ENCODE measurements around the gene ELMO2.

ELMO2 gene

DNA sequence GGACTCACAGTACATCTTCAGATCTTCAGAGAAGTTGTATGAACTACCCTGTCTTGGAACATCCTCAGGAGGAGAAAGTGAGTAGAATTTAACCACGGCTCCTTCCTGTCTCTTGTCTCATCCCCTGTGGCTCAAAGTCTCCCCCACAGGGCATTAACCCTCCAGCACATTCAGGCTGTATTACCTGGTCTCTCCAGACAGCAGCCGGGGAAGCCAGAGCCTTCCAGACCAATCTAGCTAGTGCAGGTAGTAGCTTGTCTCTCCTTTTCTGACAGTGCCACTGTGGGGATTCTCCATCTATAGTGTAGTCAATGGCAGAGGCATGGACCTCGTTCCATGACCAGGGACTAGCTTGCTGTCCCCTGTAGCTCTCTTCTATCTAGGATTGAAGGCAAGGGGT, 16.9 kb upstream of the ELMO2 start:
- H3K9ac ChIP-seq (ENCODE audit: low read length), result no peak overlapping the region

DNA sequence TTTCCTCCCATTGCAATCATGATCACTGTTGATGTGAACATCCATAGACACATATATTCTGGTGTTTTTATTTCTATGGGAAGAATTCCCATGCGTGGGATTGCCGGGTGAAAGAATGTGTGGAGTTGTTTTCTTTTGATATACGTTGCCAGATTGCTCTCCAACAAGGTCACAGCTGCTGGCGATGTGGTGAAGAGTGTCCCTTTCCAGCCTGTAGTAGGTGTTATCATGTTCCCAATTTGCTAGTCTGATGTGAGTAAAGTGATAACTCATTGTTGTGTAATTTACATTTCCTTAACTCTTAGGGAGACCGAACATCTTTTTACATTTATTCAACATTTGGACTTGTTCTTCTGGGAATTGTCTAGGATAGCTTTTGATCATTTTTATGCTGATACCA, 14.5 kb upstream of the ELMO2 start:
- H4K91ac ChIP-seq (ENCODE audit: low read length), result no peak overlapping the region
- H3K18ac ChIP-seq (ENCODE audit: low read depth in 1 of 2, low read length in 2 of 2), result no peak overlapping the region
- no peak for DNase-seq
- no peak overlapping the region for H2BK120ac ChIP-seq (ENCODE audit: low read depth, low read length)
- H3K9me3 ChIP-seq (ENCODE audit: control insufficient read depth, low read length), result no peaks in the 10 kb centered on the region
- no peak overlapping the region for H2BK15ac ChIP-seq (ENCODE audit: low read depth, poor library complexity, severe bottlenecking)
- no peak overlapping the region for H2BK12ac ChIP-seq (ENCODE audit: low read length in 2 of 2)
- no peak overlapping the region for H3K14ac ChIP-seq (ENCODE audit: low read length in 2 of 2)
- H3K23ac ChIP-seq (ENCODE audit: low read length in 2 of 2), result no peak overlapping the region
- no peak overlapping the region for H3K4me3 ChIP-seq (ENCODE audit: insufficient read depth in 1 of 2, low read depth in 1 of 2, low read length in 2 of 2)
- H3K4me2 ChIP-seq (ENCODE audit: low read length, poor library complexity, severe bottlenecking), result no peak overlapping the region
- H3K27ac ChIP-seq (ENCODE audit: low read length, poor library complexity, severe bottlenecking), result no peak overlapping the region
- no peaks in the 10 kb centered on the region for H3K36me3 ChIP-seq (ENCODE audit: control insufficient read depth in 1 of 2, insufficient read depth in 2 of 2, low read depth in 1 of 2, low read length in 2 of 2)
- H4K8ac ChIP-seq (ENCODE audit: low read length), result no peak overlapping the region
- H3K9ac ChIP-seq (ENCODE audit: low read length), result no peak overlapping the region
- H3K79me1 ChIP-seq (replicated peaks; ENCODE audit: low read length, poor library complexity, severe bottlenecking), result no peaks in the 10 kb centered on the region
- no peaks in the 10 kb centered on the region for H3K4me1 ChIP-seq (ENCODE audit: control insufficient read depth, insufficient read depth, low read depth, low read length)
- H2AK5ac ChIP-seq (ENCODE audit: low read length, severe bottlenecking), result no peak overlapping the region
- peaks cover 14 to 22% of the 10 kb centered on the region in 2 experiments for H3K27me3 ChIP-seq (ENCODE audit: control insufficient read depth in 1 of 2, insufficient read depth in 1 of 2, low read length in 2 of 2)
- WGBS, result 82% methylated on average over 4 of the region's 5 CpGs
- H2AFZ ChIP-seq (ENCODE audit: low read depth, low read length), result no peak overlapping the region
- H3K4ac ChIP-seq (ENCODE audit: low read depth in 1 of 2, low read length in 2 of 2), result no peak overlapping the region
- no peak overlapping the region for H2BK5ac ChIP-seq (ENCODE audit: low read depth, low read length, poor library complexity, severe bottlenecking)

More for the DNA sequence above, 16.9 kb upstream of the ELMO2 start:
- no peaks in the 10 kb centered on the region for H3K9me3 ChIP-seq (ENCODE audit: control insufficient read depth, low read length)
- no peak overlapping the region for H3K4me2 ChIP-seq (ENCODE audit: low read length, poor library complexity, severe bottlenecking)
- H3K4ac ChIP-seq (ENCODE audit: low read depth in 1 of 2, low read length in 2 of 2), result no peak overlapping the region
- H2AK5ac ChIP-seq (ENCODE audit: low read length, severe bottlenecking), result no peak overlapping the region
- H3K14ac ChIP-seq (ENCODE audit: low read length in 2 of 2), result no peak overlapping the region
- no peaks in the 10 kb centered on the region for H3K79me1 ChIP-seq (replicated peaks; ENCODE audit: low read length, poor library complexity, severe bottlenecking)
- no peaks in the 10 kb centered on the region for H3K36me3 ChIP-seq (ENCODE audit: control insufficient read depth in 1 of 2, insufficient read depth in 2 of 2, low read depth in 1 of 2, low read length in 2 of 2)
- no peak for DNase-seq
- no peak overlapping the region for H3K23ac ChIP-seq (ENCODE audit: low read length in 2 of 2)
- H3K27me3 ChIP-seq (ENCODE audit: control insufficient read depth in 1 of 2, insufficient read depth in 1 of 2, low read length in 2 of 2), result peaks cover 19 to 24% of the 10 kb centered on the region in 2 experiments
- no peak overlapping the region for H2BK120ac ChIP-seq (ENCODE audit: low read depth, low read length)
- H4K8ac ChIP-seq (ENCODE audit: low read length), result no peak overlapping the region
- H2BK12ac ChIP-seq (ENCODE audit: low read length in 2 of 2), result no peak overlapping the region
- no peak overlapping the region for H3K18ac ChIP-seq (ENCODE audit: low read depth in 1 of 2, low read length in 2 of 2)
- H2AFZ ChIP-seq (ENCODE audit: low read depth, low read length), result no peak overlapping the region
- H2BK5ac ChIP-seq (ENCODE audit: low read depth, low read length, poor library complexity, severe bottlenecking), result no peak overlapping the region
- H3K27ac ChIP-seq (ENCODE audit: low read length, poor library complexity, severe bottlenecking), result no peak overlapping the region
- H3K4me3 ChIP-seq (ENCODE audit: insufficient read depth in 1 of 2, low read depth in 1 of 2, low read length in 2 of 2), result no peak overlapping the region
- 47% methylated on average over 3 of the region's 3 CpGs for WGBS
- no peak overlapping the region for H2BK15ac ChIP-seq (ENCODE audit: low read depth, poor library complexity, severe bottlenecking)
- no peak overlapping the region for H4K91ac ChIP-seq (ENCODE audit: low read length)
- no peaks in the 10 kb centered on the region for H3K4me1 ChIP-seq (ENCODE audit: control insufficient read depth, insufficient read depth, low read depth, low read length)

DNA sequence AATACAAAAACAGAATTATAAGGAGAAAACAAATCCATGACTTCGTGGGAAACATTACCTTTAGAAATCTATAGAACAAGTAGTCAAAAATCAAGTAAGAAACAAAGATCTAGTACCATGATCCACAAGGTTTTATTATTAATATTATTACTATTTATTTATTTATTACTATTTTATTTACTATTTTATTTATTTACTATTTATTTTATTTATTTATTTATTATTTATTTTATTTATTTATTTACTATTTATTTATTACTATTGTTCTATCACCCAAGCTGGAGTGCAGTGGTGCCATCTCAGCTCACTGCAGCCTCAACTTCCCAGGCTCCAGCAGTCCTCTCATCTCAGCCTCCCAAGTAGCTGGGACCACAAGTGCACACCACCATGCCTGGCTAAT, 13.5 kb upstream of the ELMO2 start:
- no peaks in the 10 kb centered on the region for H3K9me3 ChIP-seq (ENCODE audit: control insufficient read depth, low read length)
- no peak overlapping the region for H4K8ac ChIP-seq (ENCODE audit: low read length)
- no peak overlapping the region for H2BK15ac ChIP-seq (ENCODE audit: low read depth, poor library complexity, severe bottlenecking)
- H3K14ac ChIP-seq (ENCODE audit: low read length in 2 of 2), result no peak overlapping the region
- H3K4ac ChIP-seq (ENCODE audit: low read depth in 1 of 2, low read length in 2 of 2), result no peak overlapping the region
- no peak overlapping the region for H2BK12ac ChIP-seq (ENCODE audit: low read length in 2 of 2)
- H3K27ac ChIP-seq (ENCODE audit: low read length, poor library complexity, severe bottlenecking), result no peak overlapping the region
- H3K27me3 ChIP-seq (ENCODE audit: control insufficient read depth in 1 of 2, insufficient read depth in 1 of 2, low read length in 2 of 2), result peaks cover 20 to 30% of the 10 kb centered on the region in 2 experiments
- H3K4me2 ChIP-seq (ENCODE audit: low read length, poor library complexity, severe bottlenecking), result no peak overlapping the region
- no CpG with 5 or more reads among the region's 1 CpG for WGBS
- no peak overlapping the region for H2AFZ ChIP-seq (ENCODE audit: low read depth, low read length)
- DNase-seq, result no peak
- no peak overlapping the region for H2BK120ac ChIP-seq (ENCODE audit: low read depth, low read length)
- no peak overlapping the region for H4K91ac ChIP-seq (ENCODE audit: low read length)
- no peaks in the 10 kb centered on the region for H3K79me1 ChIP-seq (replicated peaks; ENCODE audit: low read length, poor library complexity, severe bottlenecking)
- no peak overlapping the region for H3K23ac ChIP-seq (ENCODE audit: low read length in 2 of 2)
- H2BK5ac ChIP-seq (ENCODE audit: low read depth, low read length, poor library complexity, severe bottlenecking), result no peak overlapping the region
- no peaks in the 10 kb centered on the region for H3K36me3 ChIP-seq (ENCODE audit: control insufficient read depth in 1 of 2, insufficient read depth in 2 of 2, low read depth in 1 of 2, low read length in 2 of 2)
- no peak overlapping the region for H3K9ac ChIP-seq (ENCODE audit: low read length)
- no peak overlapping the region for H2AK5ac ChIP-seq (ENCODE audit: low read length, severe bottlenecking)
- H3K4me3 ChIP-seq (ENCODE audit: insufficient read depth in 1 of 2, low read depth in 1 of 2, low read length in 2 of 2), result no peak overlapping the region
- H3K4me1 ChIP-seq (ENCODE audit: control insufficient read depth, insufficient read depth, low read depth, low read length), result no peaks in the 10 kb centered on the region
- no peak overlapping the region for H3K18ac ChIP-seq (ENCODE audit: low read depth in 1 of 2, low read length in 2 of 2)

DNA sequence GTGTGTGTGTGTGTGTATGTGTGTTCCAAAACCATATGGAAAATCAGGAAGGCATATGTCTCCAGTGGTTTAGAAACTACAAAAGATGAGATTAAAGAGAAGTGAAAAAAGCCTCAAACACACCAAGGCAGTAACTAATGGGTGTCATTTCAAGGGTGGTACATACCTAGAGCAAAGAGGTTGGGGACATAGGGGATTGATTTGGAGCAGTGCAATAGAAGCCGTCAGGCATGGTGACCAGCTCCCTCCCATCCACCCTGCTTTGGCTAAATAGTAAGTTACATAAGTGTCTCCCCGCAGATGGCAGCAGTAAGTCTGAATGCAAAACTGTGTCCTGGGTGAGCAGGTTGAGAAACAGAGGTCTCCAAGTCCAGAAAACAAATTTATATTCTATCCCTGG, 10.4 kb upstream of the ELMO2 start:
- Histone ChIP-seq H3K4me3 (ENCODE audit: insufficient read depth in 1 of 2, low read depth in 1 of 2, low read length in 2 of 2) (no peak overlapping the region), H2AK5ac (ENCODE audit: low read length, severe bottlenecking) (no peak overlapping the region), H3K4me1 (ENCODE audit: control insufficient read depth, insufficient read depth, low read depth, low read length) (no peaks in the 10 kb centered on the region)

More for the DNA sequence above, 10.4 kb upstream of the ELMO2 start:
- Histone ChIP-seq H3K27me3 (ENCODE audit: control insufficient read depth in 1 of 2, insufficient read depth in 1 of 2, low read length in 2 of 2) (peaks cover 29 to 45% of the 10 kb centered on the region in 2 experiments), H3K79me1 (replicated peaks; ENCODE audit: low read length, poor library complexity, severe bottlenecking) (no peaks in the 10 kb centered on the region), H3K9ac (ENCODE audit: low read length) (no peak overlapping the region), H2BK12ac (ENCODE audit: low read length in 2 of 2) (no peak overlapping the region), H4K8ac (ENCODE audit: low read length) (no peak overlapping the region), H2BK15ac (ENCODE audit: low read depth, poor library complexity, severe bottlenecking) (no peak overlapping the region), H3K23ac (ENCODE audit: low read length in 2 of 2) (no peak overlapping the region), H3K4me2 (ENCODE audit: low read length, poor library complexity, severe bottlenecking) (no peak overlapping the region), H4K91ac (ENCODE audit: low read length) (no peak overlapping the region), H3K36me3 (ENCODE audit: control insufficient read depth in 1 of 2, insufficient read depth in 2 of 2, low read depth in 1 of 2, low read length in 2 of 2) (no peaks in the 10 kb centered on the region), H3K4ac (ENCODE audit: low read depth in 1 of 2, low read length in 2 of 2) (no peak overlapping the region), H3K18ac (ENCODE audit: low read depth in 1 of 2, low read length in 2 of 2) (no peak overlapping the region), H2BK5ac (ENCODE audit: low read depth, low read length, poor library complexity, severe bottlenecking) (no peak overlapping the region), H3K14ac (ENCODE audit: low read length in 2 of 2) (no peak overlapping the region), H2BK120ac (ENCODE audit: low read depth, low read length) (no peak overlapping the region), H3K9me3 (ENCODE audit: control insufficient read depth, low read length) (no peaks in the 10 kb centered on the region), H3K27ac (ENCODE audit: low read length, poor library complexity, severe bottlenecking) (no peak overlapping the region), H2AFZ (ENCODE audit: low read depth, low read length) (no peak overlapping the region)
- DNase-seq, result no peak
- 80% methylated on average over 1 of the region's 2 CpGs for WGBS
